Calu3 (cell line): ENCODE results near the gene ENTPD2. TPM values are rescaled to one million over a fixed set of nuclear protein-coding genes. Genes with fewer than 3 reads are reported as not detected.

Source experiments
- BruUV-seq: library from RNA; stranded (reverse); fragments of 400-500 nt; replicated peaks from 2 replicates; lab custom pipeline; 2021; lab: Mats Ljungman, UMichigan
- CTCF ChIA-PET: fragments of 300-600 bp; sonication (Branson Sonifier 250); formaldehyde crosslinking; loops from one replicate; lab custom pipeline; 2022; ENCODE audit warnings: antibody characterized with exemption; lab: Charles Lee
- DNase-seq: peaks from one replicate; pipeline ENCODE4 v3.0.0; 2022
- H3K27ac Mint-ChIP-seq: one replicate; pipeline ENCODE4 v1.8.0; 2022; ENCODE audit warnings: mixed read lengths; ENCODE audit not compliant: unreplicated experiment
- H3K27me3 Mint-ChIP-seq: one replicate; pipeline ENCODE4 v1.8.0; 2022; ENCODE audit warnings: mixed read lengths; ENCODE audit not compliant: unreplicated experiment
- H3K36me3 Mint-ChIP-seq: one replicate; pipeline ENCODE4 v1.8.0; 2022; ENCODE audit warnings: mild to moderate bottlenecking, moderate library complexity, mixed read lengths; ENCODE audit not compliant: insufficient read depth, unreplicated experiment
- H3K4me1 Mint-ChIP-seq: one replicate; pipeline ENCODE4 v1.8.0; 2022; ENCODE audit warnings: mild to moderate bottlenecking, low read depth, mixed read lengths; ENCODE audit not compliant: unreplicated experiment
- H3K4me3 Mint-ChIP-seq: one replicate; pipeline ENCODE4 v1.8.0; 2022; ENCODE audit warnings: mild to moderate bottlenecking, low read depth, moderate library complexity, mixed read lengths; ENCODE audit not compliant: unreplicated experiment
- H3K9me3 Mint-ChIP-seq: one replicate; pipeline ENCODE4 v1.8.0; 2022; ENCODE audit warnings: low read depth, mixed read lengths; ENCODE audit not compliant: unreplicated experiment
- CTCF ChIP-seq: fragments of 200-600 bp; IDR thresholded peaks from one replicate; pipeline ENCODE4 v1.8.0; 2022; ENCODE audit warnings: antibody characterized with exemption; ENCODE audit not compliant: unreplicated experiment
- intact Hi-C: fragments of 100-400 bp; cut with micrococcal nuclease; formaldehyde crosslinking; loops from one replicate; pipeline ENCODE4 v1.10.0; 2022; ENCODE audit not compliant: unreplicated experiment
- total RNA-seq: library from RNA; stranded (reverse); gene quantifications from 2 replicates; pipeline ENCODE4 v1.2.3, GENCODE V29; 2022

The ENTPD2 gene
- total RNA-seq, 1 experiment from 2014 or later = 3.8 TPM

- Mint-ChIP-seq H3K4me1 (peaks cover 3% of the 10 kb centered on the region), H3K36me3 (peaks cover 18% of the 10 kb centered on the region), H3K4me3 (no peak overlapping the region), H3K27me3 (no peaks in the 10 kb centered on the region), H3K27ac (no peak overlapping the region), H3K9me3 (no peaks in the 10 kb centered on the region)
- CTCF ChIA-PET = no interaction called here
- no TSS peak for BruUV-seq
- TF ChIP-seq CTCF = no peak
- no peak for DNase-seq
- intact Hi-C loops = no loop called here
These were observed 26.6 kb upstream of the ENTPD2 start for GRCh38 chr9:137080260-137081122.

DNA sequence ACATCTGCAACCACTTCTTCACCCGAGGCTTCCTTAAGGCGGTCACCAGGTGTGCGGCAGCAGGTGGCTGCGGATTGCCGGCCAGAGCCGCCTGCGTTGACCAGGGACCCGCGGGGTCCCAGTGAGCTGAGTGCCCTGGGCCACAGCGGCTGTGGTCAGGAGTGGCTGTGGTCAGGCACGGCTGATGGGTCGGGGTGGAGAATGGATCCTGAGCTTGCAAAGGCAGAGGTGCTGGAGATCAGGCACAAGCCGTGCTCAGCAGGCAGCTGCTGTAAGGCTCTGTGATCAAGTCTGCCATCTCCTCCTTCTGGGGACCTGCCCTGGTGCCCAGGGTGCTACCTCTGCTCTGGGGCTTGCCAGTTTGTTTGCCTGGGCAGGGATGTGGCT, 25.5 kb upstream of the ENTPD2 start:
- CTCF ChIA-PET = no interaction called here
- DNase-seq = no peak
- no peak overlapping the region for H3K4me3 Mint-ChIP-seq
- no peak for TF ChIP-seq CTCF
- no peak overlapping the region for H3K27ac Mint-ChIP-seq
- H3K4me1 Mint-ChIP-seq = no peaks in the 10 kb centered on the region
- intact Hi-C loops = no loop called here
- H3K27me3 Mint-ChIP-seq = no peaks in the 10 kb centered on the region
- no peaks in the 10 kb centered on the region for H3K9me3 Mint-ChIP-seq
- H3K36me3 Mint-ChIP-seq = peaks cover 8% of the 10 kb centered on the region
- no TSS peak for BruUV-seq

DNA sequence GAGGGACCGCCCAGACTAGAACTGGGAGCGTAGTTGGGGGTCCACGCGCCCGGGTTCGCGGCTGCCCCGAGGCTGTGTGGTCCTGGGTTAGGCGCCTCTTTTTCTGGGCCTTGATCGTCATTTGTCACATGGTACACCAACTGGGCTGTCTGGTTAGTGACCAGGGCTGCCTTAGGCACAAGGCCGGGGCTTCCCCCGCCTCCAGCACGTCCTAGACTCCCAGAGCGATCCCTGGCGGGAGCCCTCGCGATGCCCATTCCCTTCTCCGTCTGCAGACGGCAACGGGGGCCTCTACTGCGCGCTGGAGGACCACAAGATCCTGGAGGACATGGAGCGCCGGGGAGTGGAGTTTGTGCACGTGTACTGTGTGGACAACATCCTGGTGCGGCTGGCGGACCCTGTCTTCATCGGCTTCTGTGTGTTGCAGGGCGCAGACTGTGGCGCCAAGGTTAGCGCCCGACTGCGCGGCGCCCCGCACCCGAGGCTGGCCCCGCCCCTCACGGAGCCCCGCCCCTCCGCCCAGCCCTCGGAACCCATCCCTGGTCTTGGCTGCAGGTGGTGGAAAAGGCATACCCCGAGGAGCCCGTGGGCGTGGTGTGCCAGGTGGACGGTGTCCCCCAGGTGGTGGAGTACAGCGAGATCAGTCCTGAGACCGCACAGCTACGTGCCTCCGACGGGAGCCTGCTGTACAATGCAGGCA, 25.0 kb upstream of the ENTPD2 start:
- no peak for TF ChIP-seq CTCF
- no TSS peak for BruUV-seq
- Mint-ChIP-seq H3K27ac (no peak overlapping the region), H3K4me3 (peak overlapping the region; percentile 52), H3K9me3 (no peaks in the 10 kb centered on the region), H3K4me1 (no peaks in the 10 kb centered on the region), H3K27me3 (no peaks in the 10 kb centered on the region), H3K36me3 (peaks cover 6% of the 10 kb centered on the region)
- no peak for DNase-seq
- intact Hi-C loops = no loop called here
- CTCF ChIA-PET = no interaction called here

DNA sequence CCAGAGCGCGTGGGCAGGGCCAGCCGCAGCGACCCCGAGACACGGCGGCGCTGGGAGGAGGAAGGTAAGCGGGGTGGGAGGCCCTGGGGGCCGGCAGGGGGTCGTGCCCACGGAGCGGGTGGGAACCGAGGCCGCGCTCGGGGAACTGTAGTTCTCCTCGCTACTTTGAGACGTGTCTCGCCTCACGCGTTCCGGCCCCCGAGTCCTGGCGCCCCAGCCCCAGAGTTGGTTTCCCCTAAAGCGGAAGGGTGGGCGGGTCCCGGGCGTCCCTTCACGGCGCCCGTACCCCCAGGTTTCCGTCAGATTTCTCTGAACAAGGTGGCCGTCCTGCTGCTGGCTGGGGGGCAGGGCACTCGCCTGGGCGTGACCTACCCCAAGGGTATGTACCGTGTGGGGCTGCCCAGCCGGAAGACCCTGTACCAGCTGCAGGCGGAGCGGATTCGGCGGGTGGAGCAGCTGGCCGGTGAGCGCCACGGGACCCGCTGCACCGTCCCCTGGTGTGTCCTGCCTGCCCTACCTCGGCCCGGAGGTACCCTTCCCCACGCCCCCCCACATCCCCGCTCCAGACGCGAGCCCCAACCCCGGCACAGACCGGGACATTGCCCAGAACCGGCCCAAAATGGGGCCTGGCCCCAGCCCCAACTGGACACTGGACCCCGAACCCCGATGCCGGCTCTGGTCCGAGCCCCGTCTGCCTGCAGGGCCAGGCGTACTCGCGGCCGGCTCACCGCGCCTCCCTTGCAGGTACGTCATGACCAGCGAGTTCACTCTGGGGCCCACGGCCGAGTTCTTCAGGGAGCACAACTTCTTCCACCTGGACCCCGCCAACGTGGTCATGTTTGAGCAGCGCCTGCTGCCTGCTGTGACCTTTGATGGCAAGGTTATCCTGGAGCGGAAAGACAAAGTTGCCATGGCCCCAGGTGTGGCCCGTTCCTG, 24.2 kb upstream of the ENTPD2 start:
- Mint-ChIP-seq H3K27ac (no peak overlapping the region), H3K4me1 (no peaks in the 10 kb centered on the region), H3K27me3 (no peaks in the 10 kb centered on the region), H3K9me3 (no peaks in the 10 kb centered on the region), H3K4me3 (peak overlapping the region; percentile 52), H3K36me3 (peaks cover under 1% of the 10 kb centered on the region)
- intact Hi-C loops = no loop called here
- no TSS peak for BruUV-seq
- no peak for DNase-seq
- CTCF ChIA-PET = no interaction called here
- TF ChIP-seq CTCF = no peak
